Small intestine (tissue), 7 donors: ENCODE data around the gene DPM1. TPM values are rescaled to one million over a fixed set of nuclear protein-coding genes. Genes with fewer than 3 reads are reported as not detected.

Experiments used
- DNase-seq, 2 donors: peaks; one replicate each; pipeline versions ENCODE4 v3.0.0 to v3.0.0-alpha.2; 2013
- FAIRE-seq: peaks from 2 replicates; lab custom pipeline; 2012; peaks lifted over from hg19 to GRCh38; lab: Jason Lieb, UNC
- H3K27ac ChIP-seq, 3 donors: one replicate each; pipeline ENCODE4 v1.5.1; 2013; ENCODE audit warnings: low read length in 2 of 3, mild to moderate bottlenecking in 2 of 3, control low read depth in 1 of 3, inconsistent platforms in 1 of 3, low read depth in 1 of 3, moderate library complexity in 1 of 3
- H3K27me3 ChIP-seq, 3 donors: one replicate each; pipeline ENCODE4 v1.6.1; 2013; ENCODE audit warnings: low read length in 3 of 3, inconsistent platforms in 1 of 3; ENCODE audit not compliant: control insufficient read depth in 3 of 3, insufficient read depth in 3 of 3
- H3K36me3 ChIP-seq, 3 donors: one replicate each; pipeline ENCODE4 v1.6.1; 2013; ENCODE audit warnings: low read length in 3 of 3, inconsistent platforms in 1 of 3, low read depth in 1 of 3, mild to moderate bottlenecking in 1 of 3, moderate library complexity in 1 of 3; ENCODE audit not compliant: control insufficient read depth in 3 of 3, insufficient read depth in 2 of 3
- H3K4me1 ChIP-seq, 3 donors: one replicate each; pipeline ENCODE4 v1.6.1; 2013; ENCODE audit warnings: low read length in 2 of 3, inconsistent platforms in 1 of 3, low read depth in 1 of 3, mild to moderate bottlenecking in 1 of 3, moderate library complexity in 1 of 3; ENCODE audit not compliant: control insufficient read depth in 3 of 3, insufficient read depth in 2 of 3
- H3K4me3 ChIP-seq, 3 donors: one replicate each; pipeline ENCODE4 v1.5.1; 2013; ENCODE audit warnings: low read length in 3 of 3, control low read depth in 1 of 3, inconsistent platforms in 1 of 3, low read depth in 1 of 3, mild to moderate bottlenecking in 1 of 3, moderate library complexity in 1 of 3
- H3K9me3 ChIP-seq, 2 donors: one replicate each; pipeline ENCODE4 v1.6.1; 2013; ENCODE audit warnings: low read depth in 1 of 2, low read length in 1 of 2; ENCODE audit not compliant: control insufficient read depth in 2 of 2, insufficient read depth in 1 of 2
- WGBS, 3 donors: extraction: QIAGEN DNeasy Blood & Tissue Kit; methylation state at CpG; one replicate each; pipeline ENCODE4 v1.1.7; 2013; 5-methylcytosine and 5-hydroxymethylcytosine counted together
- polyA plus RNA-seq, 4 donors: library from polyadenylated mRNA; stranded (reverse) in 3 of 4; unstranded in 1 of 4; fragments of 200-250 nt in 3 of 4; fragments of 120-200 nt in 1 of 4; gene quantifications; one replicate each; pipeline versions ENCODE4 v1.2.1 to v1.2.3, GENCODE V29; 2013
- donor health status: healthy with polysubstance abuse.
- donor health status: control.
- donor health status: control.
- donor health status: Bipolar disorder and iron deficiency.
- donor health status: healthy.

The DPM1 gene
- polyA plus RNA-seq, 4 donors = 43.6 to 66.2 (median 51.0) TPM

GRCh38 chr20:50958615-50959542 is 547 bp upstream of the DPM1 start, which contains the start of gene MOCS3:
TSS of gene MOCS3 (plus strand) at chr20:50958818. CDS start at chr20:50958843, 25 bp downstream.
- FAIRE-seq (no peak), DNase-seq (peak; percentile 90 to 95)
- peak within 1 kb of the TSS; percentile 56 to 94 (median 61) for H3K27ac ChIP-seq
- peak within 1 kb of the TSS; percentile 88 to 92 (median 90) for H3K4me3 ChIP-seq
- peaks cover 12 to 15% (median 15%) of the 10 kb centered on the region in 3 donors for H3K4me1 ChIP-seq
- H3K36me3 ChIP-seq = peaks cover 0 to 10% (median 2%) of the 10 kb centered on the region in 3 donors
- no peaks in the 10 kb centered on the region for H3K9me3 ChIP-seq
- no peaks in the 10 kb centered on the region for H3K27me3 ChIP-seq
- 2 to 3% (median 2%) methylated on average over 62 to 67 of the region's 67 CpGs for WGBS, 3 donors

GRCh38 chr20:50957276-50957675 is 1.1 kb downstream of the DPM1 start:
- Histone ChIP-seq H3K9me3 (no peaks in the 10 kb centered on the region), H3K27me3 (no peaks in the 10 kb centered on the region), H3K4me3 (peak overlapping the region in 2 of 3 donors; percentile 88 to 90), H3K4me1 (peaks cover 12 to 15% (median 15%) of the 10 kb centered on the region in 3 donors), H3K27ac (no peak overlapping the region), H3K36me3 (peaks cover 2 to 10% (median 7%) of the 10 kb centered on the region in 3 donors)
- DNase-seq (peak in 1 of 2 donors; percentile 4), FAIRE-seq (no peak)
- WGBS, 3 donors = 6 to 17% (median 11%) methylated on average over 7 of the region's 7 CpGs

- H3K9me3 ChIP-seq = no peaks in the 10 kb centered on the region
- DNase-seq (no peak), FAIRE-seq (no peak)
- H3K4me3 ChIP-seq = no peak overlapping the region
- no peaks in the 10 kb centered on the region for H3K27me3 ChIP-seq
- peaks cover 2 to 17% (median 9%) of the 10 kb centered on the region in 3 donors for H3K36me3 ChIP-seq
- H3K27ac ChIP-seq = no peak overlapping the region
- H3K4me1 ChIP-seq = peaks cover 6 to 7% (median 6%) of the 10 kb centered on the region in 3 donors
Observed at GRCh38 chr20:50953821-50954220, 4.5 kb downstream of the DPM1 start.

GRCh38 chr20:50953196-50953595 is 5.1 kb downstream of the DPM1 start:
- Histone ChIP-seq H3K9me3 (no peaks in the 10 kb centered on the region), H3K27me3 (no peaks in the 10 kb centered on the region), H3K4me1 (peaks cover 6 to 7% (median 6%) of the 10 kb centered on the region in 3 donors), H3K27ac (no peak overlapping the region), H3K4me3 (no peak overlapping the region), H3K36me3 (peaks cover 2 to 17% (median 11%) of the 10 kb centered on the region in 3 donors)
- DNase-seq = no peak
- WGBS, 3 donors = 89 to 97% (median 91%) methylated on average over 2 of the region's 2 CpGs
- no peak for FAIRE-seq

GRCh38 chr20:50948132-50948785 is 10.1 kb downstream of the DPM1 start:
- DNase-seq = no peak
- Histone ChIP-seq H3K4me3 (no peak overlapping the region), H3K9me3 (no peaks in the 10 kb centered on the region), H3K36me3 (peaks cover 13 to 38% (median 31%) of the 10 kb centered on the region in 3 donors), H3K4me1 (no peaks in the 10 kb centered on the region), H3K27me3 (no peaks in the 10 kb centered on the region), H3K27ac (no peak overlapping the region)
- WGBS, 3 donors = 72 to 85% (median 84%) methylated on average over 4 of the region's 4 CpGs
- no peak for FAIRE-seq

GRCh38 chr20:50943069-50943468 is 15.3 kb downstream of the DPM1 start:
- WGBS, 3 donors = 94 to 95% (median 95%) methylated on average over 7 of the region's 7 CpGs
- Histone ChIP-seq H3K4me3 (no peak overlapping the region), H3K27ac (no peak overlapping the region), H3K27me3 (no peaks in the 10 kb centered on the region), H3K4me1 (no peaks in the 10 kb centered on the region), H3K36me3 (peaks cover 9 to 54% (median 18%) of the 10 kb centered on the region in 3 donors), H3K9me3 (no peaks in the 10 kb centered on the region)
- FAIRE-seq = no peak
- no peak for DNase-seq

- FAIRE-seq = no peak
- WGBS, 3 donors = 76 to 94% (median 92%) methylated on average over 1 of the region's 1 CpG
Observed at GRCh38 chr20:50933589-50933988, 24.7 kb downstream of the DPM1 start.

GRCh38 chr20:50932691-50933280 is 25.5 kb downstream of the DPM1 start:
- DNase-seq (no peak), FAIRE-seq (no peak)
- no peaks in the 10 kb centered on the region for H3K27me3 ChIP-seq
- peak overlapping the region in 1 of 3 donors; percentile 98 for H3K27ac ChIP-seq
- H3K4me3 ChIP-seq = no peak overlapping the region
- WGBS, 3 donors = 62 to 78% (median 63%) methylated on average over 1 of the region's 1 CpG
- H3K36me3 ChIP-seq = peaks cover 5 to 10% (median 6%) of the 10 kb centered on the region in 3 donors
- peaks cover 4 to 17% (median 12%) of the 10 kb centered on the region in 3 donors for H3K4me1 ChIP-seq
- H3K9me3 ChIP-seq = no peaks in the 10 kb centered on the region

More at GRCh38 chr20:50933589-50933988, 24.7 kb downstream of the DPM1 start:
- Histone ChIP-seq H3K36me3 (peaks cover 3 to 10% (median 4%) of the 10 kb centered on the region in 3 donors), H3K27me3 (no peaks in the 10 kb centered on the region), H3K9me3 (no peaks in the 10 kb centered on the region), H3K4me3 (no peak overlapping the region), H3K27ac (no peak overlapping the region), H3K4me1 (peaks cover under 1 to 11% (median 10%) of the 10 kb centered on the region in 3 donors)
- DNase-seq = no peak
